HepG2 (cell line): ENCODE data around the gene TGFB2. TPM values are rescaled to one million over a fixed set of nuclear protein-coding genes. Genes with fewer than 3 reads are reported as not detected.

Experiments used
- FOXJ3 ChIP-seq: sonication (generic); formaldehyde crosslinking; IDR thresholded peaks from 2 replicates; pipeline ENCODE4 v1.4.0; 2020; ENCODE audit warnings: missing genetic modification reagents, mild to moderate bottlenecking, borderline replicate concordance
- HDAC1 ChIP-seq: sonication (generic); formaldehyde crosslinking; IDR thresholded peaks from 2 replicates; pipeline ENCODE4 v1.5.1; 2020; ENCODE audit warnings: mild to moderate bottlenecking, missing genetic modification reagents
- HNRNPUL1 ChIP-seq: fragments of 200-400 bp; formaldehyde crosslinking; IDR thresholded peaks from 2 replicates; pipeline ENCODE4 v1.6.1; 2017; ENCODE audit warnings: low read depth, mild to moderate bottlenecking, low read length, moderate library complexity
- NFE2L1 ChIP-seq: sonication (generic); formaldehyde crosslinking; IDR thresholded peaks from 2 replicates; pipeline ENCODE4 v1.4.0; 2020; ENCODE audit warnings: missing genetic modification reagents, mild to moderate bottlenecking, borderline replicate concordance
- REXO4 ChIP-seq: sonication (generic); formaldehyde crosslinking; IDR thresholded peaks from 2 replicates; pipeline ENCODE4 v1.8.0; 2022; ENCODE audit warnings: missing genetic modification reagents, mild to moderate bottlenecking, borderline replicate concordance
- ZNF530 ChIP-seq: sonication (generic); formaldehyde crosslinking; IDR thresholded peaks from 2 replicates; pipeline ENCODE4 v1.5.0; 2020; ENCODE audit warnings: low read depth, mild to moderate bottlenecking, missing genetic modification reagents
- ZNF83 ChIP-seq: sonication (generic); formaldehyde crosslinking; IDR thresholded peaks from 2 replicates; pipeline ENCODE4 v1.4.0; 2020; ENCODE audit warnings: missing genetic modification reagents, mild to moderate bottlenecking, borderline replicate concordance
- polyA plus RNA-seq, 8 experiments: library from polyadenylated mRNA; depleted of rRNA in 3 of 8; stranded (reverse) in 7 of 8; unstranded in 1 of 8; fragments of >200 nt; fragmentation: Illumina TruSeq in 4 of 8; extraction: Trizol in 4 of 8; gene quantifications; 2 replicates each; pipeline versions ENCODE4 v1.2.1 to v1.2.3, GENCODE V29; 2011 to 2016; ENCODE audit warnings: low read depth in 4 of 8, missing spikeins in 1 of 8, mixed read lengths in 1 of 8; ENCODE audit not compliant: insufficient read depth in 1 of 8
- total RNA-seq, 5 experiments: library from RNA; depleted of rRNA; stranded (reverse); fragments of >200 nt; fragmentation: Illumina TruSeq; extraction: Trizol; gene quantifications; 2 replicates each; pipeline ENCODE4 v1.2.3, GENCODE V29; 2016; ENCODE audit warnings: low read depth in 1 of 5
- TF ChIP-seq, protein P1 (sequence below): sonication (generic); formaldehyde crosslinking; IDR thresholded peaks from 2 replicates; pipeline ENCODE4 v1.9.0; 2021; ENCODE audit warnings: missing genetic modification reagents, borderline replicate concordance
- TF ChIP-seq, protein P2 (sequence below), 2 experiments: fragments of 450-650 bp in 1 of 2; sonication (generic) in 1 of 2; formaldehyde crosslinking; IDR thresholded peaks; 2 replicates each; pipeline versions ENCODE4 v1.5.0 to v1.8.0; 2020 to 2022; ENCODE audit warnings: mild to moderate bottlenecking in 1 of 2, missing genetic modification reagents in 1 of 2
- TF ChIP-seq, protein P3 (sequence below): sonication (generic); formaldehyde crosslinking; conservative IDR thresholded peaks from 2 replicates; pipeline ENCODE4 v1.4.0; 2020; ENCODE audit warnings: missing genetic modification reagents
- TF ChIP-seq, protein P4 (sequence below): sonication (generic); formaldehyde crosslinking; IDR thresholded peaks from 2 replicates; pipeline ENCODE4 v1.9.0; 2021; ENCODE audit warnings: missing genetic modification reagents, mild to moderate bottlenecking, borderline replicate concordance

Gene TGFB2
- total and polyA plus RNA-seq, 2 of the 13 experiments (the other 11 are each of a cell fraction or from before 2014, with no cell fraction given): 0.07 TPM; not detected in 1

DNA sequence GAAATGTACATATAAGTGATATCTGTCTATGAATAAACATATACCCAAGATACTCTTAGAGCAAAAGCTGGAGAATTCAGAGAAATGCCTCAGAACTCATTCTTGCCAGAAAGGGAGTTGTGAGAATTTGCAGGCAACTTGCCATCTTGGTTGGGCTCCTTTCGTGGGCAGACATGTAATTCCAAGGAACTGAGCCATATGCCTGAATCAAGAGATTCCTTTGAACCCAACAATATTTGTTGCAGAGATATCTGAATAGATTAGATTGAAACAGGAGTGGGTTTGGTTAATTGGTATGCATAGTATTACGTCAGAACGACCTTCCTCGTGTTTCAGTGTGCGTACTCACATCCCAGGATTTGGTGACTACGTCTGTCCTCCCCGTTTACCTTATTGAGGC lies 67.0 kb downstream of the TGFB2 start (continued):
- TF ChIP-seq, protein P1, sequence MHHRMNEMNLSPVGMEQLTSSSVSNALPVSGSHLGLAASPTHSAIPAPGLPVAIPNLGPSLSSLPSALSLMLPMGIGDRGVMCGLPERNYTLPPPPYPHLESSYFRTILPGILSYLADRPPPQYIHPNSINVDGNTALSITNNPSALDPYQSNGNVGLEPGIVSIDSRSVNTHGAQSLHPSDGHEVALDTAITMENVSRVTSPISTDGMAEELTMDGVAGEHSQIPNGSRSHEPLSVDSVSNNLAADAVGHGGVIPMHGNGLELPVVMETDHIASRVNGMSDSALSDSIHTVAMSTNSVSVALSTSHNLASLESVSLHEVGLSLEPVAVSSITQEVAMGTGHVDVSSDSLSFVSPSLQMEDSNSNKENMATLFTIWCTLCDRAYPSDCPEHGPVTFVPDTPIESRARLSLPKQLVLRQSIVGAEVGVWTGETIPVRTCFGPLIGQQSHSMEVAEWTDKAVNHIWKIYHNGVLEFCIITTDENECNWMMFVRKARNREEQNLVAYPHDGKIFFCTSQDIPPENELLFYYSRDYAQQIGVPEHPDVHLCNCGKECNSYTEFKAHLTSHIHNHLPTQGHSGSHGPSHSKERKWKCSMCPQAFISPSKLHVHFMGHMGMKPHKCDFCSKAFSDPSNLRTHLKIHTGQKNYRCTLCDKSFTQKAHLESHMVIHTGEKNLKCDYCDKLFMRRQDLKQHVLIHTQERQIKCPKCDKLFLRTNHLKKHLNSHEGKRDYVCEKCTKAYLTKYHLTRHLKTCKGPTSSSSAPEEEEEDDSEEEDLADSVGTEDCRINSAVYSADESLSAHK: no peak
- no peak for TF ChIP-seq HDAC1 (CRISPR knock-in tag)
- TF ChIP-seq ZNF530 (CRISPR knock-in tag): no peak
- TF ChIP-seq HNRNPUL1: no peak
- no peak for TF ChIP-seq REXO4 (CRISPR knock-in tag)
- TF ChIP-seq FOXJ3 (CRISPR knock-in tag): no peak
- TF ChIP-seq ZNF83 (CRISPR knock-in tag): no peak
- TF ChIP-seq, protein P2, sequence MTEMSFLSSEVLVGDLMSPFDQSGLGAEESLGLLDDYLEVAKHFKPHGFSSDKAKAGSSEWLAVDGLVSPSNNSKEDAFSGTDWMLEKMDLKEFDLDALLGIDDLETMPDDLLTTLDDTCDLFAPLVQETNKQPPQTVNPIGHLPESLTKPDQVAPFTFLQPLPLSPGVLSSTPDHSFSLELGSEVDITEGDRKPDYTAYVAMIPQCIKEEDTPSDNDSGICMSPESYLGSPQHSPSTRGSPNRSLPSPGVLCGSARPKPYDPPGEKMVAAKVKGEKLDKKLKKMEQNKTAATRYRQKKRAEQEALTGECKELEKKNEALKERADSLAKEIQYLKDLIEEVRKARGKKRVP (CRISPR knock-in tag; IDR thresholded peaks at IDR 0.05): no peak
- no peak for TF ChIP-seq NFE2L1 (CRISPR knock-in tag)
- TF ChIP-seq, protein P3, sequence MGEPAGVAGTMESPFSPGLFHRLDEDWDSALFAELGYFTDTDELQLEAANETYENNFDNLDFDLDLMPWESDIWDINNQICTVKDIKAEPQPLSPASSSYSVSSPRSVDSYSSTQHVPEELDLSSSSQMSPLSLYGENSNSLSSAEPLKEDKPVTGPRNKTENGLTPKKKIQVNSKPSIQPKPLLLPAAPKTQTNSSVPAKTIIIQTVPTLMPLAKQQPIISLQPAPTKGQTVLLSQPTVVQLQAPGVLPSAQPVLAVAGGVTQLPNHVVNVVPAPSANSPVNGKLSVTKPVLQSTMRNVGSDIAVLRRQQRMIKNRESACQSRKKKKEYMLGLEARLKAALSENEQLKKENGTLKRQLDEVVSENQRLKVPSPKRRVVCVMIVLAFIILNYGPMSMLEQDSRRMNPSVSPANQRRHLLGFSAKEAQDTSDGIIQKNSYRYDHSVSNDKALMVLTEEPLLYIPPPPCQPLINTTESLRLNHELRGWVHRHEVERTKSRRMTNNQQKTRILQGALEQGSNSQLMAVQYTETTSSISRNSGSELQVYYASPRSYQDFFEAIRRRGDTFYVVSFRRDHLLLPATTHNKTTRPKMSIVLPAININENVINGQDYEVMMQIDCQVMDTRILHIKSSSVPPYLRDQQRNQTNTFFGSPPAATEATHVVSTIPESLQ (CRISPR knock-in tag): no peak
- TF ChIP-seq, protein P4, sequence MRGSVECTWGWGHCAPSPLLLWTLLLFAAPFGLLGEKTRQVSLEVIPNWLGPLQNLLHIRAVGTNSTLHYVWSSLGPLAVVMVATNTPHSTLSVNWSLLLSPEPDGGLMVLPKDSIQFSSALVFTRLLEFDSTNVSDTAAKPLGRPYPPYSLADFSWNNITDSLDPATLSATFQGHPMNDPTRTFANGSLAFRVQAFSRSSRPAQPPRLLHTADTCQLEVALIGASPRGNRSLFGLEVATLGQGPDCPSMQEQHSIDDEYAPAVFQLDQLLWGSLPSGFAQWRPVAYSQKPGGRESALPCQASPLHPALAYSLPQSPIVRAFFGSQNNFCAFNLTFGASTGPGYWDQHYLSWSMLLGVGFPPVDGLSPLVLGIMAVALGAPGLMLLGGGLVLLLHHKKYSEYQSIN (CRISPR knock-in tag): no peak
